Central memory CD8-positive, alpha-beta T cell (primary cell): ENCODE results near the gene PIGM.

Experiments used
- ATAC-seq: fragments of 150-1000 bp; cut with Tn5 transposase; replicated peaks from 2 replicates; pipeline ENCODE4 v1.10.0; 2022; ENCODE audit warnings: mild to moderate bottlenecking, moderate FRiP score, moderate number of reproducible peaks; ENCODE audit not compliant: poor library complexity, severe bottlenecking; ENCODE audit errors: extremely low read depth
- DNase-seq, 2 donors: peaks; one replicate each; pipeline ENCODE4 v3.0.0; 2021; ENCODE audit warnings: low spot score in 2 of 2
- H3K27ac Mint-ChIP-seq: one replicate; pipeline ENCODE4 v1.8.0; 2022; ENCODE audit warnings: low read depth, mild to moderate bottlenecking, moderate library complexity, mixed read lengths
- H3K27me3 Mint-ChIP-seq: one replicate; pipeline ENCODE4 v1.8.0; 2022; ENCODE audit warnings: mixed read lengths
- H3K36me3 Mint-ChIP-seq: one replicate; pipeline ENCODE4 v1.8.0; 2022; ENCODE audit warnings: mild to moderate bottlenecking, moderate library complexity, mixed read lengths; ENCODE audit not compliant: insufficient read depth
- H3K4me1 Mint-ChIP-seq: one replicate; pipeline ENCODE4 v1.8.0; 2022; ENCODE audit warnings: mixed read lengths
- H3K4me3 Mint-ChIP-seq: one replicate; pipeline ENCODE4 v1.8.0; 2022; ENCODE audit warnings: mild to moderate bottlenecking, moderate library complexity, mixed read lengths
- H3K9me3 Mint-ChIP-seq: one replicate; pipeline ENCODE4 v1.8.0; 2022; ENCODE audit warnings: mixed read lengths

PIGM gene

GRCh38 chr1:159977364-159978106 is 54.3 kb downstream of the PIGM start:
- Mint-ChIP-seq H3K4me3 (no peak overlapping the region), H3K27ac (no peak overlapping the region), H3K4me1 (no peaks in the 10 kb centered on the region), H3K36me3 (no peaks in the 10 kb centered on the region), H3K27me3 (peaks cover 35% of the 10 kb centered on the region), H3K9me3 (no peaks in the 10 kb centered on the region)
- DNase-seq (no peak), ATAC-seq (no peak)
